GM21576 (cell line): ENCODE measurements around the gene EHF.

Experiments used
- ATAC-seq: cut with Tn5 transposase; IDR thresholded peaks from one replicate; pipeline ENCODE4 v1.9.1; 2021; ENCODE audit warnings: mild to moderate bottlenecking, moderate library complexity; ENCODE audit not compliant: unreplicated experiment

The EHF gene

DNA sequence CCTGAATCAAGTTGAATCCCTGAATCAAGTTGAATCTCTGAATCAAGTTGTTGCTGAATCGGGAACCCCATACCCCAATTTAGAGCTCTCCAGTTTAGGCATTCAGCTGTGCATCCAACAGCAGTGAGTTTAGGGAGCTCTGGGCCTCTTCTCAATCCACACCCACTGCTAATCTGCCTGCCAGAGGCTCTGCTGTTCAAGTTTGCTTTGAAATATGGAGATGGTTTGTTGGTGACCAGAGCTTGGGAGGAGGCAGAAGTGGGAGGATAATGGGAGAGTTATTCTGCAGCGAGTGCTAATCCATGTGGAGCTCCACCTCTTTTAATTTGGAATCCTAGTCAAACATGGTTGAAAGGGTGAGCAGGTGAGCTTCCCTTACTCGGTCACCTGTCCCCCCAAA is 22.4 kb downstream of the EHF start:
- no peak for ATAC-seq

DNA sequence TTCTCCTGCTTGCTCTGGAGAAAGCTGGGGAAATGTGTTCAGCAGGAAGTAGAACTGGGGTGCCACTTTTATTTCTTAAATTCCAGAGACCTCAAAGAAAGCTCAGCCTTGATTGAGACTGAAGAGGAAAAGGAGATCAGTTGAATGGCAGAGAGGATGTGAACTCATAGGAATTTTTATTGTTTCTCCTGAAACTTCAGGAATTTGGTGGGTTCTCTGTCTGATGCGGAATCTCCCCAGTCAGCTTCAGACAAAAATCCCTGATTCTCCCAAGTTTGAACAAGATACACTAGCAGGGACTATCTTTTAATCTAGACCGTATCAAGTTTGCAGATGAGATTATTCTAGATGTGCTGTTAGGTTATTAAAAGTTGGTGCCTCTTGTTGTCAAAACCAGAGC is 23.0 kb downstream of the EHF start:
- ATAC-seq, result no peak

DNA sequence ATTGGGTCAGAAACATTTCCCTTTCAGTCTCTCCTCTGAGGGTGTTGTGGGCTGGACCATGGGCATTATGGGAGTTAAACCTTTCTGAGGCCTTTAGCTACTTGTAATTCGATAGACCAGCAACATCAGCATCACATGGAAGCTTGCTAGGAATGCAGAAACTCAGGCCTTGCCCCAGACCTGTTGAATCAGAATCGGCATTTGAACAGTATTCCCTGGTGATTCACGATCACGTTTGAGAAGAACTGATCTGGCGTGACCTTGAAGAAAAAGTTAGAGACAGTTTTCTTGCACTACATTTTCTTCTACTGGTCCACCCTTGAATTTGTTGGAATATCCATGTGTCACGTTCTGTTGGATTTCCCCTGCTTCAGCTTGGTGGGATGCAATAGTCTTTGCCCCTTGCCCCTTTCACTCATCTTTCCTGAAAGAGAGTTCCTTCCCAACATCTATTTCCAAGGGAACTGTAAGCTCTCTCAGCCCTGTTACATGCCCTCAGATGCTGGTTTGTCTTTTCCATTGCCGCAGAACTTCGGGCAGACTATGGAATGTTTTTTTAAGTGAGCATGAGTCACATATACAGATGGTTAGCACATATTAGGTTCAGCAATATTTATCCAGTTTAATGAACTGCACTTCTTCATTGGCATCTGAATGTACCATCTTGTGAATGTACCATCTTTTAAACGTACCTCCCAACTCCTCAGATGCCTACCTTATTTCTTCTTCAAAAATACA is 23.9 kb downstream of the EHF start:
- ATAC-seq, result no peak

DNA sequence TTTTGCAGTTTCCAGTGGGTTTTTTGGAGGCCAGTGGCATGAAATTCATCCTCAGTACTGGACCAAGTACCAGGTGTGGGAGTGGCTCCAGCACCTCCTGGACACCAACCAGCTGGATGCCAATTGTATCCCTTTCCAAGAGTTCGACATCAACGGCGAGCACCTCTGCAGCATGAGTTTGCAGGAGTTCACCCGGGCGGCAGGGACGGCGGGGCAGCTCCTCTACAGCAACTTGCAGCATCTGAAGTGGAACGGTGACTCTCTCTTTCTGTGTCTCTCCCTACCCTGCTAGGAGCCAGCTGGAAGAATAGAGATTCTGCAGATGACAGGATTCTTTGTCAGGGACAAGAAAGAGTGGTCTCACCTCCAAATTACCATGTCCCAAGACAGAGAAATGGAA is 25.5 kb downstream of the EHF start:
- no peak for ATAC-seq

DNA sequence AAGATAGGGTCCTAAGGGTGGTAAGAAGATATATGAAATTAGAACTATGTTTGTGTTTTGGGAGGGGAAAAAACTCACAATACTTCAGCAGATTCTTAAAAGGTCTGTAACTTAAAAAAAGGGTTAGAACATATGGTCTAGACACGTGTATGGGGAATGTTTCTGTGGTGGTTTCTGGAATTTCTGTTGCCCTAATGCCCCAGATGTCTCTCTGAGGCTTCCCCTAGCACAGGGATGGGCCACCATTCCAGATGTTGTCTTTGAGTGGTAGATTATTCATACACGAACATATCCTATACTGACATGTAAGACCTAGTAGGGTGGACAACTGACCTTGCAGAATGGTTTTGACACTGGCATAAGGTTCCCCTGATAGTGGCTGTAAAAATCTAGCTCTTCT is 26.2 kb downstream of the EHF start:
- no peak for ATAC-seq

DNA sequence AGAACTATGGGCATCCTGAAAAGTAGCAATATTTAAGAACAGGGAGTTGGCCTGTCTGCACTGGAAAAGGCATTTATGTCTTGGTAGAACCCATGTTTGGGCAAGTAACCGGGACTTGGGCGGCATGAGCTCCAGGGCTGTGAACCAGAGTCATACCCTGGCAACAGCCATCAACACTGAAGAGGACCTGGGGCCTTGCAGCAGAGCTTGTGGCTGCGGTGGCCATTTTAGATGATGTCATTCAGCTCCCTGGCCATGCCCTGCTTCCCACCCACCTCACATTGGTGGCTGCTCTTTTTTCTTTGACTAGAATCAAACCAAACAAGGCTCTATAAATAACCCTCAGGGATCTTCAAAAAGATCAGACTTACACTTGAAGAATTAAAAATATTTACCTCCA is 26.6 kb downstream of the EHF start:
- ATAC-seq, result no peak

DNA sequence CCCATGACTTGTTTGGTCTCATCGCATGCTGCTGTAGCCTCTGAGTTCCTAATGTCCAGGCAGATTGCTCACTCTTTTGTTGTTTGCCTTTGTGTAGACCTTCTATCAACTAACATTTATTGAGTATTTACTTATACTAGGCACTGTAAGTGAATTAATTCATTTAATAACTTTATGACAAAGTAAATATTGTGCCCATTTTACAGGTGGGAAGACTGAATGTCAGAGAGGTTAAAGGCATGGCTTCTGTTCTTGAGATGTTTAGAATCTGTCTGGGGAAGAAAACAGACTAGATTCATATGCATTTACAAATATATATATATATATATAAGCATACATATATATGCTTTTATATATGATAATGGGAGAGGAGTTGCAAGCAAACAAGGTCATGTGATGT is 27.1 kb downstream of the EHF start:
- no peak for ATAC-seq

DNA sequence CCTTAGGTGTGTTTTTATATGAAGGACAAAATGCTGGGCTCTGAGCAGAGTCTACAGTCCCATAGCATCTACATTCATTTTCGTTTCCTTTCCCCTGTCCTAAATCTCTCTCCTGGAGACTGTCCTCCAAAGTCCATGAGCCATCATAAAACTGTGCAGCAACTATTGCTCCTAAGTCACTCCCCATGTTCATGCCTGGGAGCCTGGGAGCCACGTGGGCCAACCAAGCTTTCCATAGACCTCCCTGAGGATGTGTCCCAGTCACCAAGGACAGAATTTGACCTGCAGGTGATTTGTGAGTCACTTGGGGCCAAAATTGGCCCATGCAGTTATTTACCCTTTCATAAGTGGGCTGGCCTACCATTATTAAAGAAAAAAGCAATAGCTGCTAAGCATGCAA is 28.7 kb downstream of the EHF start:
- ATAC-seq, result no peak

DNA sequence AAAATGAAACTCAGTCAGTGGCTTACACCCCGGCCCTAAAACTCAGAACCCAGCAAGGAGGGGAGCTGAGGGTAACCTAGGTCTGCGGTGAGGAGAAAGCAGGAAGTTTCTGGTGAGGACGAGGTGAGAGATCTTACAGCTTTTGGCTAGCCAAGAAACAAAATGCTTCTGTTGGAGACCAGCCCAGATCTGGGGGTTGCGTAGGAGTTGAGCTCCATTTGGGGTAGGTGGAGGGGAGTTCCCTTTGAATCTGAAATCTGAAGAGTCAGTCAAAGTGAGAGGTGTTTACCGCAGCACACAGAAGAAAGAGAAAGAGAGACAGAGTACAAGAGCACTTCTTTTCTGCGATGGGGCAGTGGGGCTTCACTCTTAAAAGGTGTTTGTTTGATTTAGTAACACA is 29.6 kb downstream of the EHF start:
- peak; percentile 94 for ATAC-seq

DNA sequence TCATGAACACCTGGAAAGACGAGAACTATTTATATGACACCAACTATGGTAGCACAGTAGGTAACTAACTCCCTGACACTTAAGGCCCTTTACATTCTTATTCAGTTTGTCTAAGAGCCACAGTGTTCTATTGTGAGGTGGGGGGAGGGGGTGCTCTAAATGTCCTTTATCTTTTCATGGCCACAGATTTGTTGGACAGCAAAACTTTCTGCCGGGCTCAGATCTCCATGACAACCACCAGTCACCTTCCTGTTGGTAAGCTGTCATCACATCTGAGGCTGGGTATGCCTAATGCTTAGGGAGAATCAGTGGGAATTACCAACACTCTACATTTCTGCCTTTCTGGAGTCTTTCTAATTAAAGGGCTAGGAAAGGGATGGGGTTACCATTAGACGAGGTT is 30.7 kb downstream of the EHF start:
- no peak for ATAC-seq

DNA sequence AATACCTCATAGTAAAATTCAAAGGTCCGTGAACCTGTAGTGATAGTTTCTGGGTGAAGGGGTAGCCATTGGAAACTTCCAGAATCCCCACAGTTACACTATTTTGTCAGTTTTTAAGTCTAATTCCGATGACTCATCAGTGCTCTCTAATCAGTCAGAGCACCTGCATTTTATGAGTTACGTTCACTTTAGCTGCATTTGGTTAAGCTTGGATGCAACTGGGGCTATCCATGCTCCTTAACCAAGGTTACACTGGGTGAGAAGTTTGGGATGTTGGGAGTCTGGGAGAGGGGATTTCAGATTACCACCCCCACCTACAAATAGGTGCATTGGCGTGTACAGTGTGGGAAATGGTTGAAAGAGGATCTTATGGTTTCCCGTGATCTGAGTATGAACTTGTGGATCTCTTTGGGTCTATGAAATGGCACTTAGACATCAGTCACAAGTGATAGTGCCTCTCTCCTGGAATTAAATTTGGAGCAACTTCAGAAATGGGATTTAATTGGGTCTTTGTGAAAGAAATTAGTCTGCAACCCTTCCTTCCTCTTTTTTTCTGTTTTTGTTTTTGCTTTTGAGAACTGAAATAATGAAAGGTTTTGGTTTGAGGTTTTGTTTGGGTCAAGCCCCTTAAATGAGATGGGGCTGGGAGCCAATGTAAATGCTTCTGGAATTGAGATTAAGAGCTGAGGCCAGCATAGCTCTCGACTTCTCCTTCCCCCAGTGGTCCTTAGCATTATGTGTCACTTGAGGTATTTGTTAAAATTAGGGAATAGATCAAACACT is 31.5 kb downstream of the EHF start:
- ATAC-seq, result no peak

DNA sequence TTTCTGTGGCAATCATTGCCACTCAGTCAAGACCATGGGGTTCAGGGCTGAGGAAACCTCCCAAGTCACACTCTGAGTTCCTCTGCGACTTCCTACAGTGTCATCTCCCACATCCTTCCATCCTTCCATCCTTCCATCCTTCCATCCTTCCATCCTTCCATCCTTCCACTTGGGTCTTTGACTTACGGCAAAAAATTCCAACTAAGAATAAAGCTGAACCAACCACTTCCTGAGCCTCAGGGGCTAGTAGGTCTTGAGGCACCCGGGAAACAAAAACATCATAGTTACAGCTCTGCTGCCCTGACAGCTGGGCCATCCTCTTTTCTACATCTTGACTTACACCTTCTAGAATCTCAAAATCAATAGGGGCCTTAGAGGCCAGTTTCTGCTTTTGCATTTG is 32.1 kb downstream of the EHF start:
- no peak for ATAC-seq

DNA sequence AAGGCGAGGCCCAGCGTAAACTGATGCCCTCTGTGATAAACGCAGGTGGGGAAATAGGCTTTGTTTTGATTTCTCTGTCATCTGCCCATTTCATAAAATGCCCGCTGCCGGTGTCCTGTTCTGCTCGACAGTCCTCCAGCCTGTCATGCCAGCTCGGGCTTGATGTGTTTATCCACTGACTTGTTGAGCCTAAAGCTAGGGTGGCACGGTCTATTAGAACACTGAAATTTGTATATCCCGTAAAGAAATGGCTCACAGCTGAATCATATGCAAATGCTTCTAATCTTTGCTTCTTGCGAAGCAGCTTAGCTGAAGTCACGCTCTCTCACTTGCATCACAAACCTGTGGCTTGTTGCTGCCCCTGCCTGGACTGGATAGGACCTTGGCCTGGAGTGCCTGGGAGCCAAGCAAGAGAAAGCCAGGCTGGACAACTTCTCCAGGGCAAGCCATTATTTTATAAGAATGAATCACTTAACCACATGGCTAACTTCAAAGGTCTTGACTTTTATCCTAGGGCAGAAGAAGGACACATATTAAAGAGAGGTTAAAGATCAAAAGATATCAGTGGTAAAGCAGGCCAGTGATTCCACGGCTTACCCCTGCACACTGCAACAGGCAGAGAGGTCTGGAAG is 33.1 kb downstream of the EHF start:
- no peak for ATAC-seq

DNA sequence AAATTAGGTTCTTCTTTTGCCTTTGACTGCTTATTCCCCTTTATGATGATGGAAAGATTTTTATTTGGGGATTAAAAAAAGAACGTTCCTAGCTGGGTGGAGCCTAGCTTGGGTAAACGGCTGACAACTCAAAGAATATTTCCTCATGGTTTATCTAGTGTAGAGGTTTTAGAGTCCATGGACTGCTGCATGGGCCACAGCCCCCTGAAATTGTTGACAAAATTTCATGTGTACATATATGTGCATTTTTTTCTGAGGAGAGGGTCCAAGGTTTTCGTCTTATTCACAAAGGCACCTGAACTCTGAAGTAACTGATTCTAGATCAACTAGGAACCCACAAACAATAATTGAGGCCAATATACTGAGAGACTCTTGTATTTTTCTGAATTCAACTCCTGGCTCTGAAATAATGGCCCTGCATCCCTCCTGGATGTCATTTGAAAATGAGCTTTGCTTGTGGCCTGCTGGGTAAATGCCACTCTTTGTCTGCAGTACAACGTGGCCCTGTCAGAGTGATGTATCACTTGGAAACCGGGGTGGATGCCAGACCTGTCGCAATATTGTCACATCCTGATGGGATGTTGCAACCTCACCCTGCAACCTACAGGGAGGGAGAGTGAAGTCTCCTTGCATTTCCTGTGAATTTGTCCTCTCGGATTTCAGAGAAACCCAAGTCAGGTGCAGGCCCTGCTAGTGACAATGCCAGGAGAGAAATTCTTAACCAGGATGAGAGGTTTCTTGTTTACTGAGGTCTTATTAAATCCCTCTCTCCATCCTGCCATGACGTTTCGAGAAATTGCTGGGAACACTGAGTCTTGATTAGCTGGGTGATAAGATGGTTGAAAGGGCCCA is 33.8 kb downstream of the EHF start:
- no peak for ATAC-seq

DNA sequence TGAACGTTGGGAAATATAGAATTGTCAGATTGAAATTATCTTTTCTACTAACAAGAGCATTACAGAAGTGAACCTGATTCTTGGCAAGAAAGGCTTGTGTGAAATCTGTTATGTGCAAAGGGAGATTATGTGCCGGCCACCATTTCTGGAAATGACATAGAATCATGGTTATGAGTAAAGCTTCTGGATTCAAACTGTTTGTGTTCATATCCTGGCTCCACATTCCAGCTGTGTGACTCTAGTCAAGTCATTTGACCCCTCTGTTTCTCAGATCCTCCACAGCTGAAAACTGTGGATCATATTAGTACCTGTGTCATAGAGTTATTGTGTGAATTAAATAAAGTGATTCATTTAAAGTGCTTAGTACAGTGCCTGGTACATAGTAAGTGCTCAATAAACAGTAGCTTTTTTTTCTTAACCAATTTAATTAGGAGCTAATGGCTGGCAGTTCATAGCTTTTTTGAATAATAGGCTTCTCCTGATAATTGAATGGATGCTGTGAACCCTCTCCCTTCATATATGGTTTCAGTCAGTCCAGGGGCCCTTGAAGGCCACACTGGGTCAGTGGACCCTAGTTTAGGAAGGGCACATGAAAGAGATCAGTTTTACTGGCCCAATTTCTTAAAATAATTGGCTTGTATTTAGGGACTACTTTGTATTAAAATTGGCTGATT is 34.6 kb downstream of the EHF start:
- ATAC-seq, result no peak

DNA sequence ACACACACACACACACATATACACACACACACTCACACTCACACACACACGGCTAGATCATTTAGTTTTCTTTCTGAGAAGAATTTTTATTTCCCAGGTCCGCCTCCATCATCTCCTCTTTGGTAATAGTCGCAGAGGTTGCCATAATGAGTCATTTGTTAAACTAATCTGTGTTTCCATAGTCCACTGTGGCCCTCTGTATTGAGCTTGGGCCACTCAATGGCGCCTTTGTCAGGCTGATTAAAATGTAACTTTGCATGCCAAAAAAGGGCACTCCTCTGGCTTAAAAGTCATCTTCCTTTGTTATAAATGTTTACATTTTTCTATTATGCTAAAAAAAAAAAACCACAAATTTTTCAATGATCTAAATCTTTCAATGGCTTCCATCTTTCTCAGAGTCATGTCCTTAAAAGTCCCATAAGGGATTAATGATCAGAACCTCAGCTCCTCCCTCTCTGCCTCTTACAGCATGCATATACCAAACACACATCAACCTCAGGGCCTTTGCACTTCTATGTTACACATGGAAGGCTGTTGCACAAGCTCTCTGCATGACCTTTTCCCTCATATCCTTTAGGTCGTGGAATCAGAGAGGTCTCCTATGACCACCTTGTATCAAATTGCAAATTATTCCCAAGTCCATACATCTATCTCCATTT is 35.3 kb downstream of the EHF start:
- ATAC-seq, result no peak

DNA sequence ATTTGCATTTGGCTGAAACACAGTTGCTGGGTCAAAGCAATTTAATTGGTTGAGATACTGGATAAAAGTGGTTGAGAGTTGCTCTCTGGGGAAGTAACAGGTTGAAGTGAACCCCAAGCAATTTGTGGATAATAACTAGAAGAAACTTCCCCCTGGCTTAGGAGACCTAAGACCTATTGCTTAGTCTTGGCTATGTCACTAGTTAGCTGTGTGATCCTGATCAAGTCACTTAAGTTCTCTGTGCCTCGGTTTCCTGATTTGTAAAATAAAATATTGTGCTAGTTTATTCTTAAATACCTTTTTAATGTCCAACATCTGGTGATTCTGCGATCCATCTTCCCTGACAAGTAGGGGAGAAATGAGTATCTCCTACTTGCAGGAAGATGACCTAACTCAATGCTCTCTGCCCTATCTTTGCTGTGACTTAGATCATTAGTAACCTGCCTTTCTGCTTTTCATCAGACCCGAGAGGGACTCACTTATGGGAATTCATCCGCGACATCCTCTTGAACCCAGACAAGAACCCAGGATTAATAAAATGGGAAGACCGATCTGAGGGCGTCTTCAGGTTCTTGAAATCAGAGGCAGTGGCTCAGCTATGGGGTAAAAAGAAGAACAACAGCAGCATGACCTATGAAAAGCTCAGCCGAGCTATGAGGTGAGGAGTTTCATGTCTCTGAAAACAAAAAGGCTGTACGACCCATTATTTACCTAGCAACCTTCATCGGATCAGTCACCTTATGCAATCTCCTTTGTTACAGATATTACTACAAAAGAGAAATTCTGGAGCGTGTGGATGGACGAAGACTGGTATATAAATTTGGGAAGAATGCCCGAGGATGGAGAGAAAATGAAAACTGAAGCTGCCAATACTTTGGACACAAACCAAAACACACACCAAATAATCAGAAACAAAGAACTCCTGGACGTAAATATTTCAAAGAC is 37.5 kb downstream of the EHF start:
- no peak for ATAC-seq

DNA sequence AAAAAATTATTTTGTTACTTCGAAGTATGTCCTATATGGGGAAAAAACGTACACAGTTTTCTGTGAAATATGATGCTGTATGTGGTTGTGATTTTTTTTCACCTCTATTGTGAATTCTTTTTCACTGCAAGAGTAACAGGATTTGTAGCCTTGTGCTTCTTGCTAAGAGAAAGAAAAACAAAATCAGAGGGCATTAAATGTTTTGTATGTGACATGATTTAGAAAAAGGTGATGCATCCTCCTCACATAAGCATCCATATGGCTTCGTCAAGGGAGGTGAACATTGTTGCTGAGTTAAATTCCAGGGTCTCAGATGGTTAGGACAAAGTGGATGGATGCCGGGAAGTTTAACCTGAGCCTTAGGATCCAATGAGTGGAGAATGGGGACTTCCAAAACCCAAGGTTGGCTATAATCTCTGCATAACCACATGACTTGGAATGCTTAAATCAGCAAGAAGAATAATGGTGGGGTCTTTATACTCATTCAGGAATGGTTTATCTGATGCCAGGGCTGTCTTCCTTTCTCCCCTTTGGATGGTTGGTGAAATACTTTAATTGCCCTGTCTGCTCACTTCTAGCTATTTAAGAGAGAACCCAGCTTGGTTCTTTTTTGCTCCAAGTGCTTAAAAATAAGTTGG is 38.3 kb downstream of the EHF start:
- no peak for ATAC-seq
